IMR-90 (cell line): Measurements from ENCODE around the gene CITED2. TPM values are rescaled to one million over a fixed set of nuclear protein-coding genes. Genes with fewer than 3 reads are reported as not detected.
A peak's percentile ranks its signal among the peaks of the same experiment; 100 is the strongest.

Experiments
- ATAC-seq: fragments of 200-7000 bp; cut with Tn5 transposase; 2 replicates; pipeline ENCODE4 v1.9.1; 2020; ENCODE audit warnings: low read depth, mild to moderate bottlenecking, moderate library complexity
- BruUV-seq: library from RNA; stranded (reverse); fragments of 400-500 nt; replicated peaks from 2 replicates; lab custom pipeline; 2021; lab: Mats Ljungman, UMichigan
- CTCF ChIA-PET: fragments of 300-600 bp; formaldehyde crosslinking; extraction: SDS; loops from one replicate; lab custom pipeline; 2021; ENCODE audit warnings: antibody characterized with exemption; lab: Yijun Ruan, JAX
- POLR2A ChIA-PET: fragments of 300-600 bp; sonication (Branson Sonifier 250); formaldehyde crosslinking; loops from one replicate; lab custom pipeline; 2022; ENCODE audit warnings: antibody characterized with exemption; ENCODE audit not compliant: unreplicated experiment; lab: Charles Lee
- DNase-seq: peaks from one replicate; pipeline ENCODE4 v3.0.0; 2013
- H2AFZ ChIP-seq: replicated peaks from 2 replicates; pipeline ENCODE3; 2013; ENCODE audit warnings: low read length, mild to moderate bottlenecking; ENCODE audit not compliant: poor library complexity
- H2AK5ac ChIP-seq: 2 replicates; pipeline ENCODE4 v1.6.1; 2013; ENCODE audit warnings: low read depth, low read length, inconsistent platforms
- H2AK9ac ChIP-seq: replicated peaks from 2 replicates; pipeline ENCODE3; 2013; ENCODE audit warnings: mild to moderate bottlenecking, low read depth, low read length, moderate library complexity; ENCODE audit not compliant: poor library complexity
- H2BK120ac ChIP-seq: 2 replicates; pipeline ENCODE4 v1.6.1; 2013; ENCODE audit warnings: low read depth, low read length, inconsistent platforms
- H2BK15ac ChIP-seq: 3 replicates; pipeline ENCODE4 v1.6.1; 2013; ENCODE audit warnings: low read depth, low read length, inconsistent platforms
- H2BK20ac ChIP-seq: 2 replicates; pipeline ENCODE4 v1.6.1; 2013; ENCODE audit warnings: low read depth, mild to moderate bottlenecking, inconsistent platforms, low read length, moderate library complexity
- H2BK5ac ChIP-seq: 2 replicates; pipeline ENCODE4 v1.6.1; 2013; ENCODE audit warnings: mild to moderate bottlenecking, low read depth, low read length, inconsistent platforms; ENCODE audit not compliant: poor library complexity, severe bottlenecking
- H3K14ac ChIP-seq: replicated peaks from 2 replicates; pipeline ENCODE4 v1.6.1; 2013; ENCODE audit warnings: low read depth, low read length, inconsistent platforms
- H3K18ac ChIP-seq: 2 replicates; pipeline ENCODE4 v1.6.1; 2013; ENCODE audit warnings: low read depth, low read length, control low read depth
- H3K23ac ChIP-seq: 2 replicates; pipeline ENCODE4 v1.6.1; 2013; ENCODE audit warnings: low read depth, low read length, inconsistent platforms
- H3K27ac ChIP-seq: 2 replicates; pipeline ENCODE4 v1.5.1; 2013; ENCODE audit warnings: mild to moderate bottlenecking, control low read depth, low read length; ENCODE audit not compliant: insufficient read depth
- H3K27me3 ChIP-seq: 2 replicates; pipeline ENCODE4 v1.6.1; 2013; ENCODE audit warnings: low read length; ENCODE audit not compliant: control insufficient read depth, insufficient read depth
- H3K36me3 ChIP-seq: 2 replicates; pipeline ENCODE4 v1.6.1; 2013; ENCODE audit warnings: low read length, mixed read lengths; ENCODE audit not compliant: control insufficient read depth, insufficient read depth
- H3K4ac ChIP-seq: 2 replicates; pipeline ENCODE4 v1.6.1; 2013; ENCODE audit warnings: low read depth, low read length, inconsistent platforms
- H3K4me1 ChIP-seq: 2 replicates; pipeline ENCODE4 v1.6.1; 2013; ENCODE audit warnings: low read length, mixed read lengths; ENCODE audit not compliant: control insufficient read depth, insufficient read depth
- H3K4me2 ChIP-seq: 2 replicates; pipeline ENCODE4 v1.6.1; 2013; ENCODE audit warnings: low read depth, mild to moderate bottlenecking, control low read depth, low read length, moderate library complexity
- H3K4me3 ChIP-seq: 2 replicates; pipeline ENCODE4 v1.5.1; 2013; ENCODE audit warnings: low read depth, mild to moderate bottlenecking, control low read depth, low read length, moderate library complexity; ENCODE audit not compliant: insufficient read depth
- H3K56ac ChIP-seq: 2 replicates; pipeline ENCODE4 v1.6.1; 2013; ENCODE audit warnings: low read length, inconsistent platforms; ENCODE audit not compliant: insufficient read depth; ENCODE audit errors: extremely low read depth
- H3K79me1 ChIP-seq, 2 experiments: 2 replicates each; pipeline ENCODE4 v1.6.1; 2013; ENCODE audit warnings: low read length in 2 of 2, inconsistent platforms in 1 of 2, low read depth in 1 of 2
- H3K9ac ChIP-seq: 2 replicates; pipeline ENCODE4 v1.6.1; 2013; ENCODE audit warnings: low read depth, low read length, control low read depth
- H3K9me1 ChIP-seq: 2 replicates; pipeline ENCODE4 v1.6.1; 2013; ENCODE audit warnings: low read length, inconsistent platforms; ENCODE audit not compliant: insufficient read depth
- H3K9me3 ChIP-seq: 2 replicates; pipeline ENCODE4 v1.6.1; 2013; ENCODE audit warnings: low read length; ENCODE audit not compliant: control insufficient read depth, insufficient read depth
- H4K20me1 ChIP-seq: 2 replicates; pipeline ENCODE4 v1.6.1; 2013; ENCODE audit warnings: low read length, inconsistent platforms; ENCODE audit not compliant: insufficient read depth
- H4K5ac ChIP-seq: 2 replicates; pipeline ENCODE4 v1.6.1; 2013; ENCODE audit warnings: mild to moderate bottlenecking, low read depth, low read length, control low read depth
- H4K8ac ChIP-seq, 2 experiments: 2 replicates each; pipeline ENCODE4 v1.6.1; 2013; ENCODE audit warnings: low read depth in 2 of 2, low read length in 2 of 2, control low read depth in 1 of 2, inconsistent platforms in 1 of 2
- H4K91ac ChIP-seq: 2 replicates; pipeline ENCODE4 v1.6.1; 2013; ENCODE audit warnings: low read depth, low read length, inconsistent platforms; ENCODE audit not compliant: insufficient read depth
- BHLHE40 ChIP-seq: fragments of 150-350 bp; IDR thresholded peaks from 2 replicates; pipeline ENCODE4 v1.6.1; 2016; ENCODE audit warnings: mild to moderate bottlenecking, low read depth, low read length
- FOS ChIP-seq: fragments of 150-350 bp; IDR thresholded peaks from 2 replicates; pipeline ENCODE4 v1.6.1; 2016; ENCODE audit warnings: low read depth, low read length
- MAFK ChIP-seq: IDR thresholded peaks from 2 replicates; pipeline ENCODE4 v1.6.1; 2012; ENCODE audit warnings: low read depth, low read length, improper control_type of control experiment
- MAZ ChIP-seq: IDR thresholded peaks from 2 replicates; pipeline ENCODE4 v1.6.1; 2012; ENCODE audit warnings: low read depth, mild to moderate bottlenecking, low read length, improper control_type of control experiment, moderate library complexity, borderline replicate concordance
- POLR2A ChIP-seq: IDR thresholded peaks from 2 replicates; pipeline ENCODE4 v1.6.1; 2012; ENCODE audit warnings: mild to moderate bottlenecking, low read depth, low read length
- RAD21 ChIP-seq: IDR thresholded peaks from 2 replicates; pipeline ENCODE4 v1.6.1; 2012; ENCODE audit warnings: low read length, improper control_type of control experiment
- RCOR1 ChIP-seq: IDR thresholded peaks from 2 replicates; pipeline ENCODE4 v1.6.1; 2012; ENCODE audit warnings: mild to moderate bottlenecking, low read length, improper control_type of control experiment; ENCODE audit not compliant: insufficient replicate concordance
- SMC3 ChIP-seq: fragments of 150-350 bp; IDR thresholded peaks from 2 replicates; pipeline ENCODE4 v1.6.1; 2016; ENCODE audit warnings: low read depth, mild to moderate bottlenecking, antibody characterized with exemption, low read length, moderate library complexity
- WGBS, 2 experiments: methylation state at CpG; one replicate each; pipeline versions ENCODE4 v1.1.5 to v1.1.7; 2013; ENCODE audit warnings: missing lambda C conversion rate in 2 of 2; ENCODE audit not compliant: insufficient read length in 1 of 2; ENCODE audit errors: extremely low coverage in 2 of 2; 5-methylcytosine and 5-hydroxymethylcytosine counted together
- dilution Hi-C: fragments of 300-500 bp; cut with HindIII; formaldehyde crosslinking; loops from one replicate; pipeline ENCODE4 v1.14.3; 2018; ENCODE audit warnings: low sequenced_read_pairs; ENCODE audit not compliant: unreplicated experiment
- in situ Hi-C: fragments of 300-500 bp; cut with MboI; formaldehyde crosslinking; loops from 3 replicates; pipeline ENCODE4 v1.14.3; 2019; ENCODE audit warnings: low sequenced_read_pairs, inconsistent platforms, mixed read lengths
- intact Hi-C: fragments of 100-400 bp; cut with micrococcal nuclease; formaldehyde crosslinking; loops from 2 replicates; pipeline ENCODE4 v1.10.0; 2022
- polyA plus RNA-seq, 3 experiments: library from polyadenylated mRNA; depleted of rRNA; stranded (reverse); fragments of >200 nt; gene quantifications; 2 replicates each; pipeline ENCODE4 v1.2.3, GENCODE V29; 2012; ENCODE audit warnings: low replicate concordance in 1 of 3
- total RNA-seq: library from RNA; depleted of rRNA; stranded (reverse); fragments of >200 nt; gene quantifications from 2 replicates; pipeline ENCODE4 v1.2.3, GENCODE V29; 2012
- TF ChIP-seq, protein P1 (sequence below): conservative IDR thresholded peaks from 2 replicates; pipeline ENCODE4 v1.5.1; 2012; ENCODE audit warnings: mild to moderate bottlenecking, low read depth, low read length, improper control_type of control experiment

Gene CITED2
- total and polyA plus RNA-seq, 2 of the 4 experiments (the other 2 are of a cell fraction): 163 to 483 TPM

DNA sequence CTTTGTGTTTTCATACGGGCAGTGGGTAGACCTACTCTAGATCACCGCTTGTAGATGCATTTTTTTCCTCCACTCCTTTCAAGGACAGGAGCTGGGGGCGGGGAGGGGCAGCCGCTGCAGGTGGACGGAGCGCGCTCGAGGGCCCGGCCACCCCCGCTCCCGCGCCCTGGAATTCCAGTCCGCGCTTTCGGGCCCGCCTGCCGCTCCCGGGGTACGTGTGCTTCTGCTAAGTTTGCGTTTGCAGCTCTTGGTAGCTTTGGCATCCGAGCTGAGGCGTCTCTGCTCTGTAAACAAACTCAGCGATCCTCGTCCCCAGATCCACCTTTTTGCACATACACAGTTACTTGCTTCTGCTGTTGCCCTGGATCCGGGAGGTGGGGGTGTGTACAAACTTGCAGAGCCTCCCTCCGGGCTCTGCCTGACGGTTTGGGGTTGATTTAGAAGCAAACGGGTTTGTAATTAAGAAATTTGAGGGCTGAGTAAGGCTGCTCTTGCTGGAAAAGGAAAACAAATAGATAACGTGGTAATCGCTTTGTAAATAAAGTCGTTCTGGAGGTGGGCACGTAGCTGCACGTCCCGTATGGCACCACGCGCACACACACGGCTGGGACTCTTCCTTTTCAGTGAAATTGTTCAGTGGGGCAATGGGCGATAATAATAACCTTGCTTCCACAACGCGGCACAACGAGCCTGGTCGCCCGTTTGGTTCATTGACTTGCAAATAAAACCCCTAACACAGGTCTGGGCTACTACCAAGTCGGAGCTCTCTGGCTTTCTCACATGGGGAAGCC is 973 bp upstream of the CITED2 start:
- Histone ChIP-seq H3K4me2 (peak overlapping the region; percentile 83), H3K79me1 (peaks cover 0 to 14% of the 10 kb centered on the region in 2 experiments; a peak in 1 of 4 replicates), H4K8ac (peak overlapping the region; percentile 84 to 87), H3K18ac (peak overlapping the region; percentile 86), H3K56ac (peak overlapping the region; percentile 96), H3K36me3 (peaks cover 17% of the 10 kb centered on the region), H2BK15ac (peak overlapping the region; percentile 67; the same call in 2 of the 3 replicates), H3K9me1 (peaks cover 4% of the 10 kb centered on the region; the same call in 1 of the 2 replicates), H3K23ac (peak overlapping the region; percentile 88), H3K4me1 (peaks cover 8% of the 10 kb centered on the region), H2BK5ac (peak overlapping the region; percentile 91), H3K9me3 (no peaks in the 10 kb centered on the region), H3K4ac (peak overlapping the region; percentile 89), H2AK9ac (peak overlapping the region; percentile 91), H2BK120ac (peak overlapping the region; percentile 91), H2AFZ (peak overlapping the region; percentile 94), H3K14ac (peak overlapping the region; percentile 90), H4K20me1 (peaks cover 30% of the 10 kb centered on the region), H4K5ac (peak overlapping the region; percentile 85), H2AK5ac (peak overlapping the region; percentile 87), H3K27ac (peak overlapping the region; percentile 91), H3K27me3 (no peaks in the 10 kb centered on the region), H4K91ac (peak overlapping the region; percentile 91), H2BK20ac (peak overlapping the region; percentile 89), H3K9ac (peak overlapping the region; percentile 86), H3K4me3 (peak overlapping the region; percentile 69)
- CTCF ChIA-PET: interaction anchor here (0.9 to 1.2 kb wide), 2 partner anchors 213 to 479 kb away, joined by 3 read pairs; no protein-coding TSS in a partner anchor
- DNase-seq: peak; percentile 98
- TF ChIP-seq BHLHE40 (peak; percentile 89), SMC3 (peak; percentile 37; the same call in 1 of the 2 replicates), RAD21 (peak; percentile 57), MAFK (peak; percentile 48; the same call in 1 of the 2 replicates), POLR2A (peak; percentile 59), MAZ (peak; percentile 87; the same call in 1 of the 2 replicates), FOS (no peak), RCOR1 (no peak)
- TF ChIP-seq, protein P1, sequence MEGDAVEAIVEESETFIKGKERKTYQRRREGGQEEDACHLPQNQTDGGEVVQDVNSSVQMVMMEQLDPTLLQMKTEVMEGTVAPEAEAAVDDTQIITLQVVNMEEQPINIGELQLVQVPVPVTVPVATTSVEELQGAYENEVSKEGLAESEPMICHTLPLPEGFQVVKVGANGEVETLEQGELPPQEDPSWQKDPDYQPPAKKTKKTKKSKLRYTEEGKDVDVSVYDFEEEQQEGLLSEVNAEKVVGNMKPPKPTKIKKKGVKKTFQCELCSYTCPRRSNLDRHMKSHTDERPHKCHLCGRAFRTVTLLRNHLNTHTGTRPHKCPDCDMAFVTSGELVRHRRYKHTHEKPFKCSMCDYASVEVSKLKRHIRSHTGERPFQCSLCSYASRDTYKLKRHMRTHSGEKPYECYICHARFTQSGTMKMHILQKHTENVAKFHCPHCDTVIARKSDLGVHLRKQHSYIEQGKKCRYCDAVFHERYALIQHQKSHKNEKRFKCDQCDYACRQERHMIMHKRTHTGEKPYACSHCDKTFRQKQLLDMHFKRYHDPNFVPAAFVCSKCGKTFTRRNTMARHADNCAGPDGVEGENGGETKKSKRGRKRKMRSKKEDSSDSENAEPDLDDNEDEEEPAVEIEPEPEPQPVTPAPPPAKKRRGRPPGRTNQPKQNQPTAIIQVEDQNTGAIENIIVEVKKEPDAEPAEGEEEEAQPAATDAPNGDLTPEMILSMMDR: peak; percentile 37
- intact Hi-C loops (loop anchor here (1.0 to 10.0 kb wide), 16 partner anchors 72 to 1949 kb away; no protein-coding TSS in a partner anchor), dilution Hi-C loops (no loop called here), in situ Hi-C loops (loop anchor here (10.0 kb wide), 3 partner anchors 389 to 1059 kb away; no protein-coding TSS in a partner anchor)
- POLR2A ChIA-PET: interaction anchor here (0.6 to 3.7 kb wide), 14 partner anchors 9 to 1528 kb away, joined by 3 to 22 read pairs (median 4); no protein-coding TSS in a partner anchor
- BruUV-seq: no TSS peak
- 0% methylated on average over 8 of the region's 44 CpGs; no CpG with 5 or more reads in 1 of the 2 experiments for WGBS, 2 experiments
- ATAC-seq: peak; percentile 61
